Measurements from ENCODE around the gene MYCBP2. TPM values are rescaled to one million over a fixed set of nuclear protein-coding genes. Genes with fewer than 3 reads are reported as not detected.
A peak's percentile ranks its signal among the peaks of the same experiment; 100 is the strongest.
"Not testable (repeated sequence)": the region's sequence is repeated elsewhere in the genome, so short reads cannot be mapped to it uniquely, and the experiment has no call there.

MYCBP2 gene
- total RNA-seq, 5 donors from 2014 or later (not counting 1 experiment from before 2014, with no cell fraction given), result 153 to 214 (median 176) TPM

DNA sequence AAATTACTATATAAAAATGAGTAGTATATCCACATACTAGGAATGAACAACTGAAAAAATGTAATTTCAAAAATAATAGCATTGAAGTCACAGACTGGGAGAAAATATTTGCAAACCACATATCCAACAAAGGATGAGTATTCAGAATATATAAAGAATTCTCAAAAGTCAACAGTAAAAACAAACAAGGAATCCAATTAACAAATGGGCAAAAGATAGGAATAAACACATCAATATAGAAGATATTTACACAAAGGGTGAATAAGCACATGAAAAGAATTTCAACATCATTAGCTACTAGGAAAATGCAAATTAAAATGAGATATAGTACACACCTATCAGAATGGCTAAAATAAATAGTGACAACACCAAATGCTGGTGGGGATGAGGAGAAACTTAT is 37.0 kb downstream of the MYCBP2 start:
- H3K9me3 ChIP-seq, result no peaks in the 10 kb centered on the region
- H3K27ac Mint-ChIP-seq, result peak overlapping the region in 1 of 2 donors; percentile 24
- peaks cover 0 to 6% of the 10 kb centered on the region in 2 experiments for H3K4me1 ChIP-seq (ENCODE audit: control insufficient read depth in 1 of 2, extremely low read depth in 1 of 2, insufficient read depth in 2 of 2, low read length in 2 of 2)
- no peaks in the 10 kb centered on the region for H3K27me3 Mint-ChIP-seq
- H3K36me3 ChIP-seq (ENCODE audit: control insufficient read depth in 2 of 2, extremely low read depth in 1 of 2, insufficient read depth in 1 of 2, low read length in 1 of 2), result peaks cover 0 to 43% of the 10 kb centered on the region in 2 donors
- no peak overlapping the region for H3K4me3 ChIP-seq (ENCODE audit: control insufficient read depth in 1 of 2, extremely low read depth in 1 of 2, low read length in 1 of 2)
- ATAC-seq (replicated peaks in 1 of 4) (no peak), DNase-seq (no peak)
- peaks cover 75% of the 10 kb centered on the region for H3K36me3 Mint-ChIP-seq
- H3K27me3 ChIP-seq (replicated peaks in 1 of 2; ENCODE audit: control insufficient read depth in 2 of 2, extremely low read depth in 1 of 2, insufficient read depth in 2 of 2, low read length in 1 of 2), result no peaks in the 10 kb centered on the region
- no peak overlapping the region for H3K27ac ChIP-seq (ENCODE audit: low read length)
- no peak overlapping the region for H3K4me3 Mint-ChIP-seq
- no peaks in the 10 kb centered on the region for H3K9me3 Mint-ChIP-seq
- H3K4me1 Mint-ChIP-seq, result peaks cover 27 to 45% (median 44%) of the 10 kb centered on the region in 3 donors
- POLR2A ChIA-PET, result no interaction called here
- CTCF ChIA-PET, result no interaction called here

DNA sequence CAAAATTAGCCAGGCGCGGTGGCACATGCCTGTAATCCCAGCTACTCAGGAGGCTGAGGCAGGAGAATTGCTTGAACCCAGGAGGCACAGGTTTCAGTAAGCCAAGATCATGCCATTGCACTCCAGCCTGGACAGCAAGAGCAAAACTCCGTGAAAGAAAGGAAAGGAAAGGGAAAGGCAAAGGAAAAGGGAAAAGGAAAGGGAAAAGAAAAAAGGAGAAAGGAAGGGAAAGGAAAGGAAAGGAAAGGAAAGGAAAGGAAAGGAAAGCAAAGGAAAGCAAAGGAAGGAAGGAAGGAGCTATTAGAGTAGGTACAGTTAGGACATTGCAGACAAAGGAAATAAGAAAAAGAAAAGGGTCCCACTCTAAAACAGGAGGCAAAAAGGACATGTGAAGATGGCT is 41.3 kb downstream of the MYCBP2 start:
- H3K27me3 Mint-ChIP-seq; H3K9me3 ChIP-seq; H3K27ac Mint-ChIP-seq; H3K4me3 ChIP-seq (ENCODE audit: control insufficient read depth in 1 of 2, extremely low read depth in 1 of 2, low read length in 1 of 2); H3K27ac ChIP-seq (ENCODE audit: low read length); DNase-seq; H3K4me3 Mint-ChIP-seq; H3K9me3 Mint-ChIP-seq; H3K4me1 ChIP-seq (ENCODE audit: control insufficient read depth in 1 of 2, extremely low read depth in 1 of 2, insufficient read depth in 2 of 2, low read length in 2 of 2); ATAC-seq (replicated peaks in 1 of 4); H3K27me3 ChIP-seq (replicated peaks in 1 of 2; ENCODE audit: control insufficient read depth in 2 of 2, extremely low read depth in 1 of 2, insufficient read depth in 2 of 2, low read length in 1 of 2): not testable (repeated sequence)
- Mint-ChIP-seq H3K36me3 (peaks cover 61% of the 10 kb centered on the region), H3K4me1 (peaks cover 29 to 30% (median 29%) of the 10 kb centered on the region in 3 donors)
- peaks cover 0 to 39% of the 10 kb centered on the region in 2 donors for H3K36me3 ChIP-seq (ENCODE audit: control insufficient read depth in 2 of 2, extremely low read depth in 1 of 2, insufficient read depth in 1 of 2, low read length in 1 of 2)
- CTCF ChIA-PET, result interaction anchor here (0.6 to 1.2 kb wide), 4 partner anchors 12 to 193 kb away, joined by 3 to 4 read pairs (median 3); no protein-coding TSS in a partner anchor
- POLR2A ChIA-PET, result interaction anchor here in 1 of 2 donors (0.6 kb wide), 1 partner anchor 80 kb away, joined by 3 read pairs; no protein-coding TSS in a partner anchor
- 100% methylated on average over 3 of the region's 3 CpGs for WGBS (ENCODE audit: insufficient coverage)

DNA sequence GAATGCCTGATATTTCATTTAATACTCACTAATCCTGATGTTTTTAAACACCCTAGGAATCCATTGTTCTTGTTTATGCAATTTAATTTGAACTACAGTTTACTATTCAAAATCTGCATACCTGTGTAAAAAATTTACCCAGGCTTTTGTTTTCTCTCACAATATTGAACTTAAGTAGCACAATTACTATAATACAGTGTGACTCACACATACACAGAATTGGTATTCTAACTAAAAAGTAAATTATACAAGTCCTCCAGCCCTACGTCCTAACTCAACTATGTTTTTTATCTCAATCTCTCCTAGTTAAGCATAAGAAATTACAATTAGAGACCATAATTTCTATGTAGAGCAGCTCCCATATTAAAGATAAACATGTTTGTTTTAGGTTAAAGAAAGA is 41.8 kb downstream of the MYCBP2 start:
- no peak overlapping the region for H3K27ac Mint-ChIP-seq
- ATAC-seq (replicated peaks in 1 of 4) (no peak), DNase-seq (no peak)
- Histone ChIP-seq H3K9me3 (no peaks in the 10 kb centered on the region), H3K27me3 (replicated peaks in 1 of 2; ENCODE audit: control insufficient read depth in 2 of 2, extremely low read depth in 1 of 2, insufficient read depth in 2 of 2, low read length in 1 of 2) (no peaks in the 10 kb centered on the region), H3K4me1 (ENCODE audit: control insufficient read depth in 1 of 2, extremely low read depth in 1 of 2, insufficient read depth in 2 of 2, low read length in 2 of 2) (no peaks in the 10 kb centered on the region), H3K4me3 (ENCODE audit: control insufficient read depth in 1 of 2, extremely low read depth in 1 of 2, low read length in 1 of 2) (no peak overlapping the region), H3K27ac (ENCODE audit: low read length) (no peak overlapping the region), H3K36me3 (ENCODE audit: control insufficient read depth in 2 of 2, extremely low read depth in 1 of 2, insufficient read depth in 1 of 2, low read length in 1 of 2) (peaks cover 0 to 41% of the 10 kb centered on the region in 2 donors)
- no peaks in the 10 kb centered on the region for H3K9me3 Mint-ChIP-seq
- no CpG with 5 or more reads among the region's 1 CpG for WGBS (ENCODE audit: insufficient coverage)
- ChIA-PET POLR2A (interaction anchor here in 1 of 2 donors (0.6 kb wide), 1 partner anchor 80 kb away, joined by 3 read pairs; no protein-coding TSS in a partner anchor), CTCF (interaction anchor here (1.2 to 1.9 kb wide), 3 partner anchors 24 to 194 kb away, joined by 3 to 7 read pairs (median 4); no protein-coding TSS in a partner anchor)
- H3K4me1 Mint-ChIP-seq, result peaks cover 27 to 34% (median 28%) of the 10 kb centered on the region in 3 donors
- peaks cover 60% of the 10 kb centered on the region for H3K36me3 Mint-ChIP-seq
- H3K27me3 Mint-ChIP-seq, result no peaks in the 10 kb centered on the region
- no peak overlapping the region for H3K4me3 Mint-ChIP-seq

DNA sequence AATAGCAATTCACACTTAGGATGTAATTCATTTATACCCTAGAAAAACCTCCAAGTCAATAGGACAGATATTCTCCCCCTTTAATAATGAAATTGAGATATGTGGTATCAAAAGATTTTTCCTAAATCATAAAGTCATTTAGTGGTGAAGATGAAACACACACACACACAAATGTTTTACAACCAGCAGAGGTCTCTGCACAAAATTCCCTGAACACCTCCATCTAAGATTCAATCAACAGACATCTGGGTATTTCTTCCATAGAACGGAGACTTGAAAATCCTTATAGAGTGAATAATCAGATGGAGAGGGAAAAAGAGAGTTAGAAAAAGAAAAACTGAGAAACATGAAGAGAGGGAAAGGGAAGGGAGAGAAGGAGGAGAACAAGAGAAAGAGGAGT is 52.8 kb downstream of the MYCBP2 start:
- H3K27me3 ChIP-seq (replicated peaks in 1 of 2; ENCODE audit: control insufficient read depth in 2 of 2, extremely low read depth in 1 of 2, insufficient read depth in 2 of 2, low read length in 1 of 2), result no peaks in the 10 kb centered on the region
- no peak overlapping the region for H3K4me3 ChIP-seq (ENCODE audit: control insufficient read depth in 1 of 2, extremely low read depth in 1 of 2, low read length in 1 of 2)
- no peak overlapping the region for H3K27ac ChIP-seq (ENCODE audit: low read length)
- ATAC-seq (replicated peaks in 1 of 4) (no peak), DNase-seq (peak in 1 of 35 experiments; percentile 11)
- POLR2A ChIA-PET, result interaction anchor here in 1 of 2 donors (0.6 kb wide), 1 partner anchor 92 kb away, joined by 5 read pairs; no protein-coding TSS in a partner anchor
- CTCF ChIA-PET, result interaction anchor here (0.9 to 4.1 kb wide), 3 partner anchors 52 to 205 kb away, joined by 3 to 24 read pairs (median 6); partner anchors contain the start of gene MYCBP2 (in 1 of the 2)
- no peaks in the 10 kb centered on the region for H3K27me3 Mint-ChIP-seq
- H3K9me3 ChIP-seq, result no peaks in the 10 kb centered on the region
- no peaks in the 10 kb centered on the region for H3K4me1 ChIP-seq (ENCODE audit: control insufficient read depth in 1 of 2, extremely low read depth in 1 of 2, insufficient read depth in 2 of 2, low read length in 2 of 2)
- H3K4me3 Mint-ChIP-seq, result no peak overlapping the region
- H3K4me1 Mint-ChIP-seq, result peaks cover 7 to 16% (median 16%) of the 10 kb centered on the region in 3 donors
- no CpG with 5 or more reads among the region's 1 CpG for WGBS (ENCODE audit: insufficient coverage)
- no peaks in the 10 kb centered on the region for H3K9me3 Mint-ChIP-seq
- H3K36me3 Mint-ChIP-seq, result peaks cover 38% of the 10 kb centered on the region
- H3K27ac Mint-ChIP-seq, result peak overlapping the region in 1 of 2 donors; percentile 61
- peaks cover 6 to 47% of the 10 kb centered on the region in 2 donors for H3K36me3 ChIP-seq (ENCODE audit: control insufficient read depth in 2 of 2, extremely low read depth in 1 of 2, insufficient read depth in 1 of 2, low read length in 1 of 2)

DNA sequence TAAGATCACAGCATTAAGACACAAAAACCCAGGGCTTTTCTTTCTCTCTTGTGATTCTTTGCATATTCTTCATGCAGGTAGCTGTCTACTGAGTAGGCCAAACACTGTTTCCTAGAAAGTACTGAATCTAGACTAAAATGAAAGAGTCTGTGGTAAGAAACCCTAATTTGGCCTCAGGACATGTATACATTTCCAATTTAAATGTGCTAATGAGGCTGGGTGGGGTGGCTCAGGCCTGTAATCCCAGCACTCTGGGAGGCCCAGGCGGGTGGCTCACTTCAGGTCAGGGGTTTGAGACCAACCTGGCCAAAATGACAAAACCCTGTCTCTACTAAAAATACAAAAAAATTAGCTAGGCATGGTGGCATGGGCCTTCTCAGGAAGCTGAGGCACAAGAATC is 57.8 kb downstream of the MYCBP2 start:
- Mint-ChIP-seq H3K27me3 (no peaks in the 10 kb centered on the region), H3K36me3 (peaks cover 54% of the 10 kb centered on the region), H3K4me1 (peaks cover 3 to 9% (median 4%) of the 10 kb centered on the region in 3 donors), H3K9me3 (no peaks in the 10 kb centered on the region), H3K4me3 (no peak overlapping the region), H3K27ac (no peak overlapping the region)
- ChIA-PET POLR2A (interaction anchor here in 1 of 2 donors (0.5 kb wide), 1 partner anchor 20 kb away, joined by 3 read pairs; no protein-coding TSS in a partner anchor), CTCF (interaction anchor here (0.7 to 1.0 kb wide), 3 partner anchors 9 to 210 kb away, joined by 3 to 9 read pairs (median 4); no protein-coding TSS in a partner anchor)
- Histone ChIP-seq H3K36me3 (ENCODE audit: control insufficient read depth in 2 of 2, extremely low read depth in 1 of 2, insufficient read depth in 1 of 2, low read length in 1 of 2) (peaks cover 8 to 68% of the 10 kb centered on the region in 2 donors), H3K27me3 (replicated peaks in 1 of 2; ENCODE audit: control insufficient read depth in 2 of 2, extremely low read depth in 1 of 2, insufficient read depth in 2 of 2, low read length in 1 of 2) (no peaks in the 10 kb centered on the region), H3K4me1 (ENCODE audit: control insufficient read depth in 1 of 2, extremely low read depth in 1 of 2, insufficient read depth in 2 of 2, low read length in 2 of 2) (no peaks in the 10 kb centered on the region), H3K4me3 (ENCODE audit: control insufficient read depth in 1 of 2, extremely low read depth in 1 of 2, low read length in 1 of 2) (no peak overlapping the region), H3K27ac (ENCODE audit: low read length) (no peak overlapping the region), H3K9me3 (no peaks in the 10 kb centered on the region)
- ATAC-seq (replicated peaks in 1 of 4) (no peak), DNase-seq (no peak)
- no CpG with 5 or more reads among the region's 1 CpG for WGBS (ENCODE audit: insufficient coverage)

DNA sequence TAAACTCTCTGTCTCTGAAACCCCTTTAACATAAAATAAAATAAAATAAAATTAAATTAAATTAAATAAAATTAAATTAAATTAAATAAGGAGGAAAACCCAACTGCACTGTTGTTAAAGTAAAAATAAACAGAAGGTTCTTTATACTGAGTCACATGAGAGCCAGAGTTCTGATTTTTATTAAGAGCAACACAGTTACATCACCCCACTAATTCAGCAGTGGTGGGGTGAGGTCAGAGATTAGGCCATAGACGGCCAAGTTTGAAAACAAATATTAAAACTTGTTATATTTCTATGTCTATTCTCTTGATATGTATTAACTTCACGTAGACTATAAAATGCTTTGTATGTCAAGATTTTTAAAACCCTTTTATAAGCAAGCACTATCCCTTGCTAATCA is 59.5 kb downstream of the MYCBP2 start:
- Mint-ChIP-seq H3K4me1 (peaks cover 2 to 9% (median 4%) of the 10 kb centered on the region in 3 donors), H3K27me3 (no peaks in the 10 kb centered on the region), H3K4me3 (no peak overlapping the region), H3K36me3 (peaks cover 48% of the 10 kb centered on the region), H3K27ac (no peak overlapping the region), H3K9me3 (no peaks in the 10 kb centered on the region)
- ChIA-PET POLR2A (no interaction called here), CTCF (interaction anchor here in 1 of 2 donors (1.7 kb wide), 1 partner anchor 211 kb away, joined by 4 read pairs; no protein-coding TSS in a partner anchor)
- no peak for DNase-seq
- H3K27ac ChIP-seq (ENCODE audit: low read length), result no peak overlapping the region
- H3K36me3 ChIP-seq (ENCODE audit: control insufficient read depth in 2 of 2, extremely low read depth in 1 of 2, insufficient read depth in 1 of 2, low read length in 1 of 2), result peaks cover 8 to 68% of the 10 kb centered on the region in 2 donors
- no peaks in the 10 kb centered on the region for H3K27me3 ChIP-seq (replicated peaks in 1 of 2; ENCODE audit: control insufficient read depth in 2 of 2, extremely low read depth in 1 of 2, insufficient read depth in 2 of 2, low read length in 1 of 2)
- ATAC-seq (replicated peaks in 1 of 4), result no peak
- H3K4me1 ChIP-seq (ENCODE audit: control insufficient read depth in 1 of 2, extremely low read depth in 1 of 2, insufficient read depth in 2 of 2, low read length in 2 of 2), result no peaks in the 10 kb centered on the region
- H3K9me3 ChIP-seq, result no peaks in the 10 kb centered on the region
- H3K4me3 ChIP-seq (ENCODE audit: control insufficient read depth in 1 of 2, extremely low read depth in 1 of 2, low read length in 1 of 2), result no peak overlapping the region
- no CpG with 5 or more reads among the region's 2 CpGs for WGBS (ENCODE audit: insufficient coverage)
